ENCODE data around the gene DEFB124. TPM values are rescaled to one million over a fixed set of nuclear protein-coding genes. Genes with fewer than 3 reads are reported as not detected.
"Not testable (repeated sequence)": the region's sequence is repeated elsewhere in the genome, so short reads cannot be mapped to it uniquely, and the experiment has no call there.

DEFB124 gene
- total RNA-seq, 1 experiment from 2014 or later = not detected

GRCh38 chr20:31473331-31474096 is 1.4 kb downstream of the DEFB124 start:
- Histone ChIP-seq H3K27me3 (ENCODE audit: control insufficient read depth, insufficient read depth, low read length) (0 out of 2 replicates have a peak, but pooled peaks cover 2% of the 10 kb centered on the region), H3K4me1 (ENCODE audit: control insufficient read depth, insufficient read depth, low read length) (peaks cover 12% of the 10 kb centered on the region; the same call in 1 of the 2 replicates), H3K36me3 (ENCODE audit: control insufficient read depth, insufficient read depth, low read length) (no peaks in the 10 kb centered on the region), H3K9me3 (ENCODE audit: control insufficient read depth, insufficient read depth, low read depth, low read length) (no peaks in the 10 kb centered on the region), H3K27ac (ENCODE audit: low read length) (no peak overlapping the region), H3K4me3 (ENCODE audit: low read depth in 2 of 2, low read length in 2 of 2) (no peak overlapping the region)
- intact Hi-C loops (cut with micrococcal nuclease; ENCODE audit: unreplicated experiment) = no loop called here
- no TSS peak for BruUV-seq (replicated peaks)
- ATAC-seq = 0 out of 2 replicates have a peak, but pooled peaks have one; percentile 3
- in situ Hi-C loops (cut with HindIII; ENCODE audit: low pct_unique_long_range_greater_than_20kb, low sequenced_read_pairs) = no loop called here
- DNase-seq (ENCODE audit: low read depth, low spot score) = no peak
- TF ChIP-seq POLR2AphosphoS5 (IDR thresholded peaks at IDR 0.05; ENCODE audit: low read depth, low read length) (no peak), REST (IDR thresholded peaks at IDR 0.05; ENCODE audit: insufficient read depth in 1 of 2, low read depth in 2 of 2, low read length in 1 of 2) (no peak), TCF7L2 (IDR thresholded peaks at IDR 0.05; ENCODE audit: low read depth, low read length) (no peak), CTCF (IDR thresholded peaks at IDR 0.05) (no peak), SIN3A (IDR thresholded peaks at IDR 0.05; ENCODE audit: borderline replicate concordance, insufficient read depth, low read depth, low read length) (no peak)
- POLR2A ChIA-PET = no interaction called here
- CTCF ChIA-PET = interaction anchor here (0.5 to 3.9 kb wide), 5 partner anchors 13 to 309 kb away, joined by 3 to 21 read pairs (median 6); partner anchors contain the start of gene HM13

- Histone ChIP-seq H3K27me3 (ENCODE audit: control insufficient read depth, insufficient read depth, low read length) (0 out of 2 replicates have a peak, but pooled peaks cover 2% of the 10 kb centered on the region), H3K4me1 (ENCODE audit: control insufficient read depth, insufficient read depth, low read length) (peaks cover 12% of the 10 kb centered on the region; the same call in 1 of the 2 replicates), H3K36me3 (ENCODE audit: control insufficient read depth, insufficient read depth, low read length) (no peaks in the 10 kb centered on the region), H3K4me3 (ENCODE audit: low read depth in 2 of 2, low read length in 2 of 2) (no peak overlapping the region), H3K27ac (ENCODE audit: low read length) (no peak overlapping the region), H3K9me3 (ENCODE audit: control insufficient read depth, insufficient read depth, low read depth, low read length) (no peaks in the 10 kb centered on the region)
- in situ Hi-C loops (cut with HindIII; ENCODE audit: low pct_unique_long_range_greater_than_20kb, low sequenced_read_pairs) (no loop called here), intact Hi-C loops (cut with micrococcal nuclease; ENCODE audit: unreplicated experiment) (no loop called here)
- no TSS peak for BruUV-seq (replicated peaks)
- peak; percentile 39 for ATAC-seq
- POLR2A ChIA-PET = no interaction called here
- TF ChIP-seq TCF7L2 (IDR thresholded peaks at IDR 0.05; ENCODE audit: low read depth, low read length) = no peak
- no peak for TF ChIP-seq CTCF (IDR thresholded peaks at IDR 0.05)
- no peak for TF ChIP-seq POLR2AphosphoS5 (IDR thresholded peaks at IDR 0.05; ENCODE audit: low read depth, low read length)
- TF ChIP-seq SIN3A (IDR thresholded peaks at IDR 0.05; ENCODE audit: borderline replicate concordance, insufficient read depth, low read depth, low read length) = no peak
- no peak for TF ChIP-seq REST (IDR thresholded peaks at IDR 0.05; ENCODE audit: insufficient read depth in 1 of 2, low read depth in 2 of 2, low read length in 1 of 2)
- no peak for DNase-seq (ENCODE audit: low read depth, low spot score)
- CTCF ChIA-PET = interaction anchor here (0.5 to 3.9 kb wide), 5 partner anchors 12 to 310 kb away, joined by 3 to 21 read pairs (median 4); no protein-coding TSS in a partner anchor
Observed at GRCh38 chr20:31472395-31473330, 2.3 kb downstream of the DEFB124 start.

GRCh38 chr20:31470946-31471345 is 4.0 kb downstream of the DEFB124 start:
- CTCF ChIA-PET = not testable (repeated sequence)

More at GRCh38 chr20:31470946-31471345, 4.0 kb downstream of the DEFB124 start:
- in situ Hi-C loops (cut with HindIII; ENCODE audit: low pct_unique_long_range_greater_than_20kb, low sequenced_read_pairs); H3K9me3 ChIP-seq (ENCODE audit: control insufficient read depth, insufficient read depth, low read depth, low read length); ATAC-seq; H3K27ac ChIP-seq (ENCODE audit: low read length); intact Hi-C loops (cut with micrococcal nuclease; ENCODE audit: unreplicated experiment); H3K4me1 ChIP-seq (ENCODE audit: control insufficient read depth, insufficient read depth, low read length); H3K4me3 ChIP-seq (ENCODE audit: low read depth in 2 of 2, low read length in 2 of 2); H3K27me3 ChIP-seq (ENCODE audit: control insufficient read depth, insufficient read depth, low read length); DNase-seq (ENCODE audit: low read depth, low spot score); H3K36me3 ChIP-seq (ENCODE audit: control insufficient read depth, insufficient read depth, low read length); BruUV-seq (replicated peaks); POLR2A ChIA-PET: not testable (repeated sequence)

Data from Panc1 (cell line).